Lower leg skin (tissue), 3 donors: ENCODE data around the gene OSBPL9.

Experiments
- CTCF ChIP-seq, 3 donors: fragments of 450-650 bp; IDR thresholded peaks; one replicate each; pipeline ENCODE4 v1.5.1; 2016; ENCODE audit warnings: antibody characterized with exemption in 3 of 3, mild to moderate bottlenecking in 3 of 3, moderate library complexity in 2 of 3
- POLR2A ChIP-seq, 2 donors: fragments of 450-650 bp; IDR thresholded peaks; one replicate each; pipeline ENCODE4 v1.6.1; 2016 to 2017; ENCODE audit warnings: antibody characterized with exemption in 2 of 2, mild to moderate bottlenecking in 1 of 2, moderate library complexity in 1 of 2

- no peak for TF ChIP-seq CTCF (IDR thresholded peaks at IDR 0.05)
- no peak for TF ChIP-seq POLR2A (IDR thresholded peaks at IDR 0.05)
Observed at GRCh38 chr1:51715369-51715768, 98.5 kb downstream of the OSBPL9 start.
